GM12878 (cell line): Measurements from ENCODE around the gene ATG101. TPM values are rescaled to one million over a fixed set of nuclear protein-coding genes. Genes with fewer than 3 reads are reported as not detected.

Experiments used
- BHLHE40 ChIP-seq, 2 experiments: fragments of 450-650 bp in 1 of 2; IDR thresholded peaks; 2 replicates each; pipeline ENCODE4 v1.6.1; 2011 to 2017; ENCODE audit warnings: low read depth in 2 of 2, borderline replicate concordance in 1 of 2, improper control_type of control experiment in 1 of 2, low read length in 1 of 2, mild to moderate bottlenecking in 1 of 2
- BMI1 ChIP-seq: fragments of 450-650 bp; IDR thresholded peaks from 2 replicates; pipeline ENCODE4 v1.6.1; 2016; ENCODE audit warnings: mild to moderate bottlenecking, moderate library complexity, borderline replicate concordance
- BRCA1 ChIP-seq: IDR thresholded peaks from 2 replicates; pipeline ENCODE4 v1.6.1; 2011; ENCODE audit warnings: low read depth, low read length, improper control_type of control experiment
- ESRRA ChIP-seq: IDR thresholded peaks from 2 replicates; pipeline ENCODE4 v1.6.1; 2012; ENCODE audit warnings: mild to moderate bottlenecking, low read length, improper control_type of control experiment
- FOS ChIP-seq: IDR thresholded peaks from 3 replicates; pipeline ENCODE4 v1.6.1; 2011; ENCODE audit warnings: borderline replicate concordance; ENCODE audit not compliant: insufficient read length; ENCODE audit errors: extremely low read depth
- HSF1 ChIP-seq: fragments of 150-350 bp; IDR thresholded peaks from 2 replicates; pipeline ENCODE4 v1.6.1; 2014; ENCODE audit warnings: mild to moderate bottlenecking, low read depth, low read length
- KDM1A ChIP-seq: fragments of 200-600 bp; sonication (generic); IDR thresholded peaks from 2 replicates; pipeline ENCODE4 v1.6.1; 2016; ENCODE audit warnings: borderline replicate concordance
- MEF2B ChIP-seq: fragments of 450-650 bp; IDR thresholded peaks from 2 replicates; pipeline ENCODE4 v1.6.1; 2018; ENCODE audit warnings: mild to moderate bottlenecking, moderate library complexity; ENCODE audit not compliant: partially characterized antibody, poor library complexity, severe bottlenecking
- NR2C2 ChIP-seq: IDR thresholded peaks from 2 replicates; pipeline ENCODE4 v1.6.1; 2011; ENCODE audit warnings: borderline replicate concordance, low read depth; ENCODE audit not compliant: control insufficient read depth, insufficient read length
- NR2F1 ChIP-seq: fragments of 450-650 bp; conservative IDR thresholded peaks from 2 replicates; pipeline ENCODE4 v1.6.1; 2017; ENCODE audit warnings: mild to moderate bottlenecking
- POLR2AphosphoS5 ChIP-seq: IDR thresholded peaks from 2 replicates; pipeline ENCODE4 v1.6.1; 2011; ENCODE audit warnings: mild to moderate bottlenecking, low read length, inconsistent platforms
- PRDM15 ChIP-seq: fragments of 450-650 bp; formaldehyde crosslinking; IDR thresholded peaks from 2 replicates; pipeline ENCODE4 v1.4.0; 2020; ENCODE audit warnings: mild to moderate bottlenecking, moderate library complexity
- TAF1 ChIP-seq: IDR thresholded peaks from 2 replicates; pipeline ENCODE4 v1.6.1; 2011; ENCODE audit warnings: mild to moderate bottlenecking, low read depth, low read length, borderline replicate concordance
- TARDBP ChIP-seq: IDR thresholded peaks from 2 replicates; pipeline ENCODE4 v1.6.1; 2016; ENCODE audit warnings: borderline replicate concordance
- ZNF384 ChIP-seq: IDR thresholded peaks from 2 replicates; pipeline ENCODE4 v1.6.1; 2012; ENCODE audit warnings: low read depth, mild to moderate bottlenecking, low read length, improper control_type of control experiment, borderline replicate concordance
- polyA plus RNA-seq, 11 experiments: library from polyadenylated mRNA; depleted of rRNA in 4 of 11; unstranded in 6 of 11; stranded (reverse) in 5 of 11; fragments of >200 nt; fragmentation: Nextera tagmentation in 4 of 11; fragmentation: Illumina TruSeq in 1 of 11; extraction: Ambion mirVana in 4 of 11; extraction: Trizol in 1 of 11; gene quantifications; 1 replicate in 1 of 11; 2 replicates in 10 of 11; pipeline versions ENCODE4 v1.2.1 to v1.2.3, GENCODE V29; 2011 to 2016; ENCODE audit warnings: inconsistent platforms in 2 of 11, missing spikeins in 2 of 11, low read depth in 1 of 11
- total RNA-seq, 4 experiments: library from RNA; depleted of rRNA in 3 of 4; stranded (reverse); fragments of >200 nt in 3 of 4; fragmentation: Illumina TruSeq in 1 of 4; extraction: Trizol in 1 of 4; gene quantifications; 2 replicates each; pipeline versions ENCODE4 v1.2.1 to v1.2.3, GENCODE V29; 2013 to 2021
- TF ChIP-seq, protein P1 (sequence below): IDR thresholded peaks from 2 replicates; pipeline ENCODE4 v1.6.1; 2012; ENCODE audit warnings: low read depth, low read length, improper control_type of control experiment
- TF ChIP-seq, protein P2 (sequence below): fragments of 450-650 bp; IDR thresholded peaks from 2 replicates; pipeline ENCODE4 v1.6.1; 2018; ENCODE audit warnings: borderline replicate concordance, mild to moderate bottlenecking; ENCODE audit not compliant: partially characterized antibody
- TF ChIP-seq, protein P3 (sequence below): fragments of 450-650 bp; formaldehyde crosslinking; IDR thresholded peaks from 2 replicates; pipeline ENCODE4 v1.5.0; 2022; ENCODE audit warnings: mild to moderate bottlenecking, missing genetic modification characterization

ATG101 gene
- total and polyA plus RNA-seq, 10 of the 15 experiments (the other 5 are each of a cell fraction or from before 2014, with no cell fraction given), result 2.7 to 49.8 (median 35.3) TPM

GRCh38 chr12:52024845-52025230 lies 44.9 kb upstream of the ATG101 start (continued):
- TF ChIP-seq, protein P1, sequence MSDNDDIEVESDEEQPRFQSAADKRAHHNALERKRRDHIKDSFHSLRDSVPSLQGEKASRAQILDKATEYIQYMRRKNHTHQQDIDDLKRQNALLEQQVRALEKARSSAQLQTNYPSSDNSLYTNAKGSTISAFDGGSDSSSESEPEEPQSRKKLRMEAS, result 0 out of 2 replicates have a peak, but pooled peaks have one; percentile 9
- TF ChIP-seq MEF2B, result no peak
- TF ChIP-seq NR2C2, result no peak
- no peak for TF ChIP-seq NR2F1
- TF ChIP-seq ESRRA, result no peak
- no peak for TF ChIP-seq KDM1A
- peak; percentile 56; the same call in 1 of the 2 replicates for TF ChIP-seq ZNF384
- no peak for TF ChIP-seq BRCA1
- TF ChIP-seq POLR2AphosphoS5, result no peak
- TF ChIP-seq, protein P2, sequence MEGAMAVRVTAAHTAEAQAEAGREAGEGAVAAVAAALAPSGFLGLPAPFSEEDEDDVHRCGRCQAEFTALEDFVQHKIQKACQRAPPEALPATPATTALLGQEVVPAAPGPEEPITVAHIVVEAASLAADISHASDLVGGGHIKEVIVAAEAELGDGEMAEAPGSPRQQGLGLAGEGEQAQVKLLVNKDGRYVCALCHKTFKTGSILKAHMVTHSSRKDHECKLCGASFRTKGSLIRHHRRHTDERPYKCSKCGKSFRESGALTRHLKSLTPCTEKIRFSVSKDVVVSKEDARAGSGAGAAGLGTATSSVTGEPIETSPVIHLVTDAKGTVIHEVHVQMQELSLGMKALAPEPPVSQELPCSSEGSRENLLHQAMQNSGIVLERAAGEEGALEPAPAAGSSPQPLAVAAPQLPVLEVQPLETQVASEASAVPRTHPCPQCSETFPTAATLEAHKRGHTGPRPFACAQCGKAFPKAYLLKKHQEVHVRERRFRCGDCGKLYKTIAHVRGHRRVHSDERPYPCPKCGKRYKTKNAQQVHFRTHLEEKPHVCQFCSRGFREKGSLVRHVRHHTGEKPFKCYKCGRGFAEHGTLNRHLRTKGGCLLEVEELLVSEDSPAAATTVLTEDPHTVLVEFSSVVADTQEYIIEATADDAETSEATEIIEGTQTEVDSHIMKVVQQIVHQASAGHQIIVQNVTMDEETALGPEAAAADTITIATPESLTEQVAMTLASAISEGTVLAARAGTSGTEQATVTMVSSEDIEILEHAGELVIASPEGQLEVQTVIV, result no peak
- no peak for TF ChIP-seq FOS
- TF ChIP-seq, protein P3, sequence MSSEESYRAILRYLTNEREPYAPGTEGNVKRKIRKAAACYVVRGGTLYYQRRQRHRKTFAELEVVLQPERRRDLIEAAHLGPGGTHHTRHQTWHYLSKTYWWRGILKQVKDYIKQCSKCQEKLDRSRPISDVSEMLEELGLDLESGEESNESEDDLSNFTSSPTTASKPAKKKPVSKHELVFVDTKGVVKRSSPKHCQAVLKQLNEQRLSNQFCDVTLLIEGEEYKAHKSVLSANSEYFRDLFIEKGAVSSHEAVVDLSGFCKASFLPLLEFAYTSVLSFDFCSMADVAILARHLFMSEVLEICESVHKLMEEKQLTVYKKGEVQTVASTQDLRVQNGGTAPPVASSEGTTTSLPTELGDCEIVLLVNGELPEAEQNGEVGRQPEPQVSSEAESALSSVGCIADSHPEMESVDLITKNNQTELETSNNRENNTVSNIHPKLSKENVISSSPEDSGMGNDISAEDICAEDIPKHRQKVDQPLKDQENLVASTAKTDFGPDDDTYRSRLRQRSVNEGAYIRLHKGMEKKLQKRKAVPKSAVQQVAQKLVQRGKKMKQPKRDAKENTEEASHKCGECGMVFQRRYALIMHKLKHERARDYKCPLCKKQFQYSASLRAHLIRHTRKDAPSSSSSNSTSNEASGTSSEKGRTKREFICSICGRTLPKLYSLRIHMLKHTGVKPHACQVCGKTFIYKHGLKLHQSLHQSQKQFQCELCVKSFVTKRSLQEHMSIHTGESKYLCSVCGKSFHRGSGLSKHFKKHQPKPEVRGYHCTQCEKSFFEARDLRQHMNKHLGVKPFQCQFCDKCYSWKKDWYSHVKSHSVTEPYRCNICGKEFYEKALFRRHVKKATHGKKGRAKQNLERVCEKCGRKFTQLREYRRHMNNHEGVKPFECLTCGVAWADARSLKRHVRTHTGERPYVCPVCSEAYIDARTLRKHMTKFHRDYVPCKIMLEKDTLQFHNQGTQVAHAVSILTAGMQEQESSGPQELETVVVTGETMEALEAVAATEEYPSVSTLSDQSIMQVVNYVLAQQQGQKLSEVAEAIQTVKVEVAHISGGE (CRISPR knock-in tag), result no peak
- TF ChIP-seq PRDM15 (CRISPR knock-in tag), result no peak
- TF ChIP-seq TARDBP, result no peak
- no peak for TF ChIP-seq BMI1
- no peak for TF ChIP-seq TAF1
- no peak for TF ChIP-seq HSF1
- peak in 1 of 2 experiments; percentile 55; a peak in 1 of 4 replicates for TF ChIP-seq BHLHE40 (IDR thresholded peaks at IDR 0.05; ENCODE audit: borderline replicate concordance in 1 of 2, low read depth in 2 of 2, low read length in 1 of 2)
